ENCODE measurements around the gene MLLT3. TPM values are rescaled to one million over a fixed set of nuclear protein-coding genes. Genes with fewer than 3 reads are reported as not detected.
A peak's percentile ranks its signal among the peaks of the same experiment; 100 is the strongest.

The MLLT3 gene
- total RNA-seq, 4 donors from 2014 or later = 2.1 to 30.4 (median 14.0) TPM

DNA sequence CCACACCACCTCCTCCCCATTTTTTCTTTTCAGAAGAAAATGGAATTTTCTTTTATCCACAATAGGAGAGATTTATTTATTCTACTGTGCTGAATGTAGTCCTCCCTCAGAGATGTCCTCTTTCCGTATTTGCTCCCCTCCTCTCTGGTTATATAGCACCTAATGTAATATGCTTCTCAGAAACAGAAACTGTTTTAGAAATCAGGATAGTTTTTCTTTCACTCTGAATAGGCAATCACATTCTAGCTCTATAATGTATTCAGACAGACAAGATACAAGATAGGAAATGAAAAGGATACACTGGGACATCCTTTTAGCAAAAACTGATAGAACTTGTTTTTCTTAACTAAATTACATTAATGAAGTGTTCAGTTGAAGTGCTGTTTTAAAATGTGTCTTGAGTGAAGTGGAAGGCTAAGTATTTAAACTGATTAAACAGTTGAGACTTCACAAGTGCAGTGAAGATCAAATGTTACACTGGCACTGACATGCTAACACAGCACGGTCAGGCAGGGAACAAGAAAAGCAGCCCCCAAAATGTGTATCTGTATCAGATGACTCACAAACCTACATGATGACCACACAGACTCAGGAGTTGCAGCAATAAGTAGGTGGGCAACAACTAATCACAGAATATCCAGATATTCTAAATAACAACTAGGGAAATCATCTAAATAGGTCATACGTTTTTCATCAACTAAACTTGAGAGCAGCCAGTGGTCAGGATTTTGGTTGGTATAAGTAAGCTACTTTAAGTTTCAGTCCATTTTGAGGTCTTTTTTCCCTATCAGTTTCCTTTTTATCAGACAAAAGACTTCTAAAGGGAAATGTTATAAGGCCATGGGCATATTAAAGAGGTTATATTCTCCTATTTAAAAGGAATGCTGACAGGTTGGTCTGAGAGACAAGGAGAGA is 260.4 kb downstream of the MLLT3 start:
- DNase-seq = no peak
- intact Hi-C loops (cut with DNase I; ENCODE audit: low total_unique reads) = no loop called here
- no peak overlapping the region for H3K27ac ChIP-seq

DNA sequence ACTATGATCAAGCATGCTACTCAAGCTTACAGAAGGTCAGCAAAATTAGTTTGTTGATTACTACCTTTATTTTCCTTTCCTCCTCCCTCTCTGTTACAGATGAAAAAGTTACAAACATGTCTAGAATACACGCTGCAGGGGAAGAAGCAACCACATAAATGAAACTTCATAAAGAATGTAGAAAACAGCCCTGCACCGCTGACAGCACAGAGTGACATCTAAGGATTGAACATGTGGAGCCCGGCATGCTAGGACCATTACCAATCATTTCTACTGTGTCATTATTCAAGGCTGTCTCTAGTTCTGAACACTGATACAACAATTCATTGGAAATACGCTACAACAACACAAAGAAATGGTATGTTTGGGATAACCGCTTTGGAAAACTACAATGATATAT is 261.1 kb downstream of the MLLT3 start:
- TF ChIP-seq, protein P1, sequence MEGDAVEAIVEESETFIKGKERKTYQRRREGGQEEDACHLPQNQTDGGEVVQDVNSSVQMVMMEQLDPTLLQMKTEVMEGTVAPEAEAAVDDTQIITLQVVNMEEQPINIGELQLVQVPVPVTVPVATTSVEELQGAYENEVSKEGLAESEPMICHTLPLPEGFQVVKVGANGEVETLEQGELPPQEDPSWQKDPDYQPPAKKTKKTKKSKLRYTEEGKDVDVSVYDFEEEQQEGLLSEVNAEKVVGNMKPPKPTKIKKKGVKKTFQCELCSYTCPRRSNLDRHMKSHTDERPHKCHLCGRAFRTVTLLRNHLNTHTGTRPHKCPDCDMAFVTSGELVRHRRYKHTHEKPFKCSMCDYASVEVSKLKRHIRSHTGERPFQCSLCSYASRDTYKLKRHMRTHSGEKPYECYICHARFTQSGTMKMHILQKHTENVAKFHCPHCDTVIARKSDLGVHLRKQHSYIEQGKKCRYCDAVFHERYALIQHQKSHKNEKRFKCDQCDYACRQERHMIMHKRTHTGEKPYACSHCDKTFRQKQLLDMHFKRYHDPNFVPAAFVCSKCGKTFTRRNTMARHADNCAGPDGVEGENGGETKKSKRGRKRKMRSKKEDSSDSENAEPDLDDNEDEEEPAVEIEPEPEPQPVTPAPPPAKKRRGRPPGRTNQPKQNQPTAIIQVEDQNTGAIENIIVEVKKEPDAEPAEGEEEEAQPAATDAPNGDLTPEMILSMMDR (IDR thresholded peaks at IDR 0.05) = no peak
- TF ChIP-seq POLR2A (IDR thresholded peaks at IDR 0.05) = no peak
- no peak overlapping the region for H3K4me3 ChIP-seq
- no peaks in the 10 kb centered on the region for H3K9me3 ChIP-seq
- H3K27me3 ChIP-seq = no peaks in the 10 kb centered on the region
- no peaks in the 10 kb centered on the region for H3K4me1 ChIP-seq
- DNase-seq = no peak
- intact Hi-C loops (cut with DNase I; ENCODE audit: low total_unique reads) = no loop called here
- no peaks in the 10 kb centered on the region for H3K36me3 ChIP-seq
- H3K27ac ChIP-seq = no peak overlapping the region

More for the DNA sequence above, 260.4 kb downstream of the MLLT3 start:
- no peaks in the 10 kb centered on the region for H3K36me3 ChIP-seq
- no peaks in the 10 kb centered on the region for H3K9me3 ChIP-seq
- TF ChIP-seq POLR2A (IDR thresholded peaks at IDR 0.05) = no peak
- TF ChIP-seq, protein P1 (IDR thresholded peaks at IDR 0.05) = no peak
- no peak overlapping the region for H3K4me3 ChIP-seq
- H3K4me1 ChIP-seq = no peaks in the 10 kb centered on the region
- H3K27me3 ChIP-seq = no peaks in the 10 kb centered on the region

DNA sequence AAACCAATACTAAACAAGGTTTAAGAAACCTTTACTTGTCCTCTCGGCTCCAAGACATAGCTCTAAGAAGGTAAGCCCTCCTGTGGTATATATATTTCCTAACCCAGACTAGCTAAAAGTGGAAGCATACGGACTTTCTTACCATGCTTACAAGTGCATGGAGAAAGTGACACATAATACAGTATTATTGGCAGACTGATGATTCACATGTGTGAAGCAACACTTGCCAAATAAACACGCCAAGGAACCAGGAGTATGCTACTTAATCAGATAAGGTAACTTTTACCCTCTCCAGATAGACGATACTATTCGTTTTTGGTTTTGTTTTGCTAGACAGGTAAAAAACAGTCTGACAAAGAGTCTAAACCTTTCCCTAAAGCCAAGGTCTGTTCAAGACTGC is 264.1 kb downstream of the MLLT3 start:
- Histone ChIP-seq H3K36me3 (no peaks in the 10 kb centered on the region), H3K27me3 (no peaks in the 10 kb centered on the region), H3K4me3 (no peak overlapping the region), H3K9me3 (no peaks in the 10 kb centered on the region), H3K27ac (no peak overlapping the region), H3K4me1 (no peaks in the 10 kb centered on the region)
- no peak for DNase-seq
- intact Hi-C loops (cut with DNase I; ENCODE audit: low total_unique reads) = no loop called here
- TF ChIP-seq, protein P1 (IDR thresholded peaks at IDR 0.05) = no peak
- TF ChIP-seq POLR2A (IDR thresholded peaks at IDR 0.05) = no peak

DNA sequence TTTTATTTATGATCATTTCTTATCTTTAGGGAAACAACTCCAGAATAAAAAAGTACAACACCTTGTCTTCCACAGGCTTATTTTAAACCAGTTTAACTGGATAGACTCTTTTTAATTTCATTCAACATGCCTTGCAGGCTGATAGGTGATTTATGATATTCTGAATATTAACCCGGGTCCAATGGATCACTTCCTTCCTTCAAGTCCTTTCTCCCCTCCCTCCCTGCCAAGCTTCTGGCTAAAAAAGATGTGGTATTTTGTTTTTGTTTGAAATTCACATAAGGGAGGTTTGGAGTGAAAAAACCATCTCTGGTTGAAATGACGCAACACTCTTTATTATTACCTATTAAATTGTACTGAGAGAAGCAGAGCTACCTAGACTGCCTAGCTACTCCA is 265.3 kb downstream of the MLLT3 start:
- TF ChIP-seq, protein P1 (IDR thresholded peaks at IDR 0.05) = no peak

DNA sequence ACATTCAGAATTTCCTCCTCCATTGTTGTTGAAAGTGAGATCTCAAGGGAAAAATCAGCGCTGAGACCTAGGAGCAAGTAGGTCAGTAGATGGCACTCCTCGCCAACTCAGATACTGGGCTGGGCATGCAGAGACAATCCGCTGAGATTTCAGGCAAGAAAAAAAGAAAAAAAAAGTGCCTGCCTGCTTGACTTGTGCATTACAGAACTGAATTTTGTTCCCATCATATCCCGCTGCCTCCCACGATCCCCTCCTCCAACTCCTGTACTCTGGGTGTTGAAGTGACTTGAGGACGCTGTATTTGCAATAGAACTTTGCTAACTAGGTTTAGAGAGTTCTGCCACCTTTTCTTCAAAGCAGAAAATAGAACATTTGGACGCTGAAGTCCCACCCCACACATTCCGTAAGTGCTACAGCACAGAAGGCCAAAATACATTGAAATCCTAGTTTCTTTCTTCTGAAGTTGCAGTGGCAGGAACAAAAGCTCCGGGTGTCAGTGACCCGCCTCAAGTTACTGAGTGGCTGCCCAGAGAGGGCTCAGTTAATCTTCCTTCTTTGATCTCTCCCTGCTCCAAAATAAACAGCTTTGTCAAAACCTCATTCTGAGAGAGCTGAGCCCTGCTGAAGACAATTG is 265.8 kb downstream of the MLLT3 start:
- H3K27ac ChIP-seq = peak overlapping the region; percentile 66 to 82
- no peak for TF ChIP-seq POLR2A (IDR thresholded peaks at IDR 0.05)
- TF ChIP-seq, protein P1 (IDR thresholded peaks at IDR 0.05) = peak; percentile 53 to 70 (median 66)
- H3K4me3 ChIP-seq = no peak overlapping the region
- intact Hi-C loops (cut with DNase I; ENCODE audit: low total_unique reads) = no loop called here
- H3K36me3 ChIP-seq = no peaks in the 10 kb centered on the region
- no peaks in the 10 kb centered on the region for H3K27me3 ChIP-seq
- peak; percentile 61 to 80 for DNase-seq
- H3K9me3 ChIP-seq = no peaks in the 10 kb centered on the region
- H3K4me1 ChIP-seq = no peaks in the 10 kb centered on the region

More for the DNA sequence above, 265.3 kb downstream of the MLLT3 start:
- Histone ChIP-seq H3K4me3 (no peak overlapping the region), H3K27me3 (no peaks in the 10 kb centered on the region), H3K36me3 (no peaks in the 10 kb centered on the region), H3K9me3 (no peaks in the 10 kb centered on the region), H3K4me1 (no peaks in the 10 kb centered on the region), H3K27ac (peak overlapping the region; percentile 66 to 82)
- no peak for DNase-seq
- intact Hi-C loops (cut with DNase I; ENCODE audit: low total_unique reads) = no loop called here

Measured in uterus (tissue), 4 donors.